ENCODE results near the gene HDHD5. TPM values are rescaled to one million over a fixed set of nuclear protein-coding genes. Genes with fewer than 3 reads are reported as not detected.

The HDHD5 gene
- total RNA-seq, 4 donors from 2014 or later = 32.9 to 60.7 (median 36.7) TPM

- TF ChIP-seq CTCF (IDR thresholded peaks at IDR 0.05) = no peak
- DNase-seq (ENCODE audit: low spot score) = no peak
- ATAC-seq (ENCODE audit: low FRiP score) = no peak
Measured at GRCh38 chr22:17101475-17102296, 57.4 kb downstream of the HDHD5 start.

- no peak for TF ChIP-seq CTCF (IDR thresholded peaks at IDR 0.05)
- no peak for ATAC-seq (ENCODE audit: low FRiP score)
Measured at GRCh38 chr22:17100621-17101020, 58.5 kb downstream of the HDHD5 start.

DNA sequence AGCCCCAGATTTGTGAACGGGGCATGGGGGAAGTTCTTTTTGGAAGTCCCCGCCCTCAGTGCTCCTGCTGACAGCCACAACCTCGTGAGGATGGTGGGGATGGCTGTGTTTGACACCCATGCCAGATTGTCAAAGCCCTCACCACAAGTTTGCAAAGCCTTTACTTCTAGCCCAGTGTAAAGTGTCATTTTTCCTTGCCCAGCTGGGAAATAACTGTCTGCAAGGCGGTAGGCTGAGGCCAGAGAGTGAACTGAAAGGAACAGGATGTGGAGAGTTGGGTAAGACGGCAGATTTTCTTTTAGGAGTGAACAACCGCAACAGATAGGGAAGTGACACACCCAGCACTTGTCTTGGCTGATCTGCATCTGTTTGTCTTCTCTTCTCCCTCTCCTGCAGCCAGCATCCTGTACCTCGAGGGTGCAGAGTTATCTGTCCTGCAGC lies 60.7 kb downstream of the HDHD5 start:
- TF ChIP-seq CTCF (IDR thresholded peaks at IDR 0.05) = no peak
- ATAC-seq (ENCODE audit: low FRiP score) = no peak
- no peak for DNase-seq (ENCODE audit: low spot score)

More at GRCh38 chr22:17100621-17101020, 58.5 kb downstream of the HDHD5 start:
- DNase-seq (ENCODE audit: low spot score) = no peak

- ATAC-seq (ENCODE audit: low FRiP score) (no peak), DNase-seq (ENCODE audit: low spot score) (no peak)
- no peak for TF ChIP-seq CTCF (IDR thresholded peaks at IDR 0.05)
Measured at GRCh38 chr22:17097701-17098100, 61.4 kb downstream of the HDHD5 start.

DNA sequence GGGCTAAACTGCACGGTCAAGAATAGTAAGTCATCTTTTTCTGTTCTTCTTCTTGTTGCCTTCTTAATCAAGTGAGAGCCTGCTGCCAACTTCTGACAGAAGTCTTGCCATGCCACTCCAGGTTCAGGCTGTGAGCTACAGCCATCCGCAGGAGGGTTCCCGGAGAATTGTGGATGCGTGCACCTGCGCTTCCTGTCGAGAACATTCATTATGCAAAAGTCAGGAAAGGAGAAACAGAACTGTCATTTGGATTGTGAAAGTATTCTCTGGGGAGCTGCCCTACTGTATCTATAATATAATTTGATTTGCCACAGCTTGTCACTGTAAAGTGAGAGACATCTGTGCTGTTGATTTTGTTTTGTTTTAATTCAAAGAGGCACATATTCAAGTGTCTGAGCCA lies 62.0 kb downstream of the HDHD5 start:
- DNase-seq (ENCODE audit: low spot score) = no peak
- ATAC-seq (ENCODE audit: low FRiP score) = no peak

GRCh38 chr22:17096071-17096470 lies 63.0 kb downstream of the HDHD5 start:
- ATAC-seq (ENCODE audit: low FRiP score) (no peak), DNase-seq (ENCODE audit: low spot score) (no peak)
- TF ChIP-seq CTCF (IDR thresholded peaks at IDR 0.05) = no peak

More for the DNA sequence above, 62.0 kb downstream of the HDHD5 start:
- TF ChIP-seq CTCF (IDR thresholded peaks at IDR 0.05) = no peak

- ATAC-seq (ENCODE audit: low FRiP score) (no peak), DNase-seq (ENCODE audit: low spot score) (no peak)
- TF ChIP-seq CTCF (IDR thresholded peaks at IDR 0.05) = no peak
Measured at GRCh38 chr22:17095538-17095937, 63.5 kb downstream of the HDHD5 start.

All from omental fat pad (tissue), 4 donors.